Measurements from ENCODE around the gene CCNG2. TPM values are rescaled to one million over a fixed set of nuclear protein-coding genes. Genes with fewer than 3 reads are reported as not detected.

The CCNG2 gene
- total RNA-seq, 3 donors from 2014 or later, result 0.30 to 1.0 (median 1.0) TPM

- DNase-seq (no peak), ATAC-seq (no peak)
- Mint-ChIP-seq H3K4me1 (ENCODE audit: low read depth) (peaks cover 15% of the 10 kb centered on the region), H3K9me3 (no peaks in the 10 kb centered on the region), H3K27me3 (ENCODE audit: low read depth) (peaks cover 3% of the 10 kb centered on the region), H3K4me3 (no peak overlapping the region), H3K36me3 (ENCODE audit: insufficient read depth) (no peaks in the 10 kb centered on the region)
Measured at GRCh38 chr4:77194989-77195388, 38.0 kb downstream of the CCNG2 start.

- Mint-ChIP-seq H3K4me3 (no peak overlapping the region), H3K9me3 (no peaks in the 10 kb centered on the region), H3K4me1 (ENCODE audit: low read depth) (peaks cover 15% of the 10 kb centered on the region), H3K27me3 (ENCODE audit: low read depth) (peaks cover 3% of the 10 kb centered on the region), H3K36me3 (ENCODE audit: insufficient read depth) (no peaks in the 10 kb centered on the region)
- DNase-seq, result no peak
- peak in 1 of 2 donors; percentile 34 for ATAC-seq
Measured at GRCh38 chr4:77196866-77197265, 39.9 kb downstream of the CCNG2 start.

GRCh38 chr4:77197361-77197760 is 40.4 kb downstream of the CCNG2 start:
- ATAC-seq (no peak), DNase-seq (no peak)
- Mint-ChIP-seq H3K4me3 (no peak overlapping the region), H3K27me3 (ENCODE audit: low read depth) (peaks cover 3% of the 10 kb centered on the region), H3K36me3 (ENCODE audit: insufficient read depth) (no peaks in the 10 kb centered on the region), H3K9me3 (no peaks in the 10 kb centered on the region), H3K4me1 (ENCODE audit: low read depth) (peaks cover 15% of the 10 kb centered on the region)

GRCh38 chr4:77197831-77198230 is 40.8 kb downstream of the CCNG2 start:
- H3K27me3 Mint-ChIP-seq (ENCODE audit: low read depth), result peaks cover 3% of the 10 kb centered on the region
- ATAC-seq (no peak), DNase-seq (no peak)
- no peaks in the 10 kb centered on the region for H3K36me3 Mint-ChIP-seq (ENCODE audit: insufficient read depth)
- H3K4me3 Mint-ChIP-seq, result no peak overlapping the region
- H3K9me3 Mint-ChIP-seq, result no peaks in the 10 kb centered on the region
- H3K4me1 Mint-ChIP-seq (ENCODE audit: low read depth), result peaks cover 15% of the 10 kb centered on the region

- Mint-ChIP-seq H3K4me3 (no peak overlapping the region), H3K9me3 (no peaks in the 10 kb centered on the region), H3K36me3 (ENCODE audit: insufficient read depth) (no peaks in the 10 kb centered on the region), H3K27me3 (ENCODE audit: low read depth) (peaks cover 3% of the 10 kb centered on the region), H3K4me1 (ENCODE audit: low read depth) (peaks cover 2% of the 10 kb centered on the region)
- DNase-seq, result no peak
- ATAC-seq, result no peak
Measured at GRCh38 chr4:77199276-77199675, 42.3 kb downstream of the CCNG2 start.

- Mint-ChIP-seq H3K36me3 (ENCODE audit: insufficient read depth) (no peaks in the 10 kb centered on the region), H3K27me3 (ENCODE audit: low read depth) (no peaks in the 10 kb centered on the region), H3K9me3 (no peaks in the 10 kb centered on the region), H3K4me1 (ENCODE audit: low read depth) (no peaks in the 10 kb centered on the region), H3K4me3 (no peak overlapping the region)
- no peak for DNase-seq
- ATAC-seq, result no peak
Measured at GRCh38 chr4:77199701-77200100, 42.7 kb downstream of the CCNG2 start.

GRCh38 chr4:77201343-77201742 is 44.3 kb downstream of the CCNG2 start:
- Mint-ChIP-seq H3K27me3 (ENCODE audit: low read depth) (no peaks in the 10 kb centered on the region), H3K9me3 (no peaks in the 10 kb centered on the region), H3K4me3 (no peak overlapping the region), H3K36me3 (ENCODE audit: insufficient read depth) (no peaks in the 10 kb centered on the region), H3K4me1 (ENCODE audit: low read depth) (no peaks in the 10 kb centered on the region)
- ATAC-seq, result no peak
- DNase-seq, result no peak

- Mint-ChIP-seq H3K36me3 (ENCODE audit: insufficient read depth) (no peaks in the 10 kb centered on the region), H3K4me1 (ENCODE audit: low read depth) (no peaks in the 10 kb centered on the region), H3K27me3 (ENCODE audit: low read depth) (no peaks in the 10 kb centered on the region), H3K9me3 (no peaks in the 10 kb centered on the region), H3K4me3 (no peak overlapping the region)
- DNase-seq (no peak), ATAC-seq (peak in 1 of 2 donors; percentile 14)
Measured at GRCh38 chr4:77201857-77202256, 44.9 kb downstream of the CCNG2 start.

GRCh38 chr4:77202491-77202890 is 45.5 kb downstream of the CCNG2 start:
- DNase-seq, result no peak
- ATAC-seq, result no peak
- Mint-ChIP-seq H3K9me3 (no peaks in the 10 kb centered on the region), H3K4me1 (ENCODE audit: low read depth) (no peaks in the 10 kb centered on the region), H3K36me3 (ENCODE audit: insufficient read depth) (no peaks in the 10 kb centered on the region), H3K27me3 (ENCODE audit: low read depth) (no peaks in the 10 kb centered on the region), H3K4me3 (no peak overlapping the region)

- no peak overlapping the region for H3K4me3 Mint-ChIP-seq
- no peaks in the 10 kb centered on the region for H3K27me3 Mint-ChIP-seq (ENCODE audit: low read depth)
- H3K9me3 Mint-ChIP-seq, result no peaks in the 10 kb centered on the region
- no peaks in the 10 kb centered on the region for H3K4me1 Mint-ChIP-seq (ENCODE audit: low read depth)
- ATAC-seq (peak; percentile 72 to 76), DNase-seq (peak; percentile 61)
- H3K36me3 Mint-ChIP-seq (ENCODE audit: insufficient read depth), result no peaks in the 10 kb centered on the region
Measured at GRCh38 chr4:77203380-77204197, 46.6 kb downstream of the CCNG2 start.

GRCh38 chr4:77204621-77205020 is 47.6 kb downstream of the CCNG2 start:
- ATAC-seq (no peak), DNase-seq (no peak)
- Mint-ChIP-seq H3K4me3 (no peak overlapping the region), H3K9me3 (no peaks in the 10 kb centered on the region), H3K27me3 (ENCODE audit: low read depth) (no peaks in the 10 kb centered on the region), H3K36me3 (ENCODE audit: insufficient read depth) (no peaks in the 10 kb centered on the region), H3K4me1 (ENCODE audit: low read depth) (no peaks in the 10 kb centered on the region)

- DNase-seq, result no peak
- H3K4me3 Mint-ChIP-seq, result no peak overlapping the region
- H3K27me3 Mint-ChIP-seq (ENCODE audit: low read depth), result no peaks in the 10 kb centered on the region
- no peak for ATAC-seq
- no peaks in the 10 kb centered on the region for H3K9me3 Mint-ChIP-seq
- H3K4me1 Mint-ChIP-seq (ENCODE audit: low read depth), result no peaks in the 10 kb centered on the region
- H3K36me3 Mint-ChIP-seq (ENCODE audit: insufficient read depth), result no peaks in the 10 kb centered on the region
Measured at GRCh38 chr4:77209012-77209411, 52.0 kb downstream of the CCNG2 start.

GRCh38 chr4:77209936-77210335 is 52.9 kb downstream of the CCNG2 start:
- Mint-ChIP-seq H3K36me3 (ENCODE audit: insufficient read depth) (no peaks in the 10 kb centered on the region), H3K9me3 (no peaks in the 10 kb centered on the region)
- no peak for ATAC-seq

GRCh38 chr4:77215107-77215506 is 58.1 kb downstream of the CCNG2 start:
- Mint-ChIP-seq H3K4me3 (no peak overlapping the region), H3K9me3 (no peaks in the 10 kb centered on the region), H3K36me3 (ENCODE audit: insufficient read depth) (no peaks in the 10 kb centered on the region), H3K27me3 (ENCODE audit: low read depth) (peaks cover 2% of the 10 kb centered on the region), H3K4me1 (ENCODE audit: low read depth) (no peaks in the 10 kb centered on the region)
- no peak for ATAC-seq
- no peak for DNase-seq

More at GRCh38 chr4:77209936-77210335, 52.9 kb downstream of the CCNG2 start:
- no peak overlapping the region for H3K4me3 Mint-ChIP-seq
- H3K4me1 Mint-ChIP-seq (ENCODE audit: low read depth), result no peaks in the 10 kb centered on the region
- peaks cover 2% of the 10 kb centered on the region for H3K27me3 Mint-ChIP-seq (ENCODE audit: low read depth)
- no peak for DNase-seq

GRCh38 chr4:77217526-77217925 is 60.5 kb downstream of the CCNG2 start:
- Mint-ChIP-seq H3K4me3 (no peak overlapping the region), H3K27me3 (ENCODE audit: low read depth) (peaks cover 2% of the 10 kb centered on the region), H3K36me3 (ENCODE audit: insufficient read depth) (no peaks in the 10 kb centered on the region), H3K9me3 (no peaks in the 10 kb centered on the region), H3K4me1 (ENCODE audit: low read depth) (no peaks in the 10 kb centered on the region)
- ATAC-seq (no peak), DNase-seq (no peak)

All from activated T-cell treated with anti-CD3 and anti-CD28 coated beads, Interleukin-2, amount 50 U/mL, for 4 hours (primary cell).